Upper lobe of right lung (tissue), 1 donor: Measurements from ENCODE around the gene TMEM62. TPM values are rescaled to one million over a fixed set of nuclear protein-coding genes. Genes with fewer than 3 reads are reported as not detected.
"Not testable (repeated sequence)": the region's sequence is repeated elsewhere in the genome, so short reads cannot be mapped to it uniquely, and the experiment has no call there.

Experiments used
- ATAC-seq: fragments of 200-7000 bp; cut with Tn5 transposase; one replicate; pipeline ENCODE4 v1.9.1; 2020; ENCODE audit warnings: mild to moderate bottlenecking, moderate library complexity
- DNase-seq: peaks from one replicate; pipeline ENCODE4 v3.0.0-alpha.2; 2020
- H3K27ac ChIP-seq: fragments of 200-600 bp; one replicate; pipeline ENCODE4 v1.8.0; 2022
- H3K27me3 ChIP-seq: fragments of 200-600 bp; one replicate; pipeline ENCODE4 v1.8.0; 2022; ENCODE audit warnings: mild to moderate bottlenecking
- H3K36me3 ChIP-seq: fragments of 200-600 bp; one replicate; pipeline ENCODE4 v1.8.0; 2022
- H3K4me1 ChIP-seq: fragments of 200-600 bp; one replicate; pipeline ENCODE4 v1.8.0; 2022
- H3K4me3 ChIP-seq: fragments of 200-600 bp; one replicate; pipeline ENCODE4 v1.8.0; 2022; ENCODE audit warnings: mild to moderate bottlenecking
- H3K9me3 ChIP-seq: fragments of 200-600 bp; one replicate; pipeline ENCODE4 v1.8.0; 2022
- CTCF ChIP-seq: fragments of 200-600 bp; IDR thresholded peaks from one replicate; pipeline ENCODE4 v1.8.0; 2022; ENCODE audit warnings: antibody characterized with exemption
- intact Hi-C: fragments of 100-400 bp; cut with DNase I; formaldehyde crosslinking; loops from one replicate; pipeline ENCODE4 v1.11.0; 2022
- total RNA-seq: library from RNA; stranded (reverse); fragmentation: NEBNext Ultra II Directional; extraction: Animal tissue kit (Norgen Biotek cat#: 25700); gene quantifications from one replicate; pipeline ENCODE4 v1.2.1, GENCODE V29; 2021
- donor health status: DM: no; HTN: yes; CAD: no; lungs with severe emphysema.

TMEM62 gene
- total RNA-seq, 1 donor from 2014 or later = 28.1 TPM

- Histone ChIP-seq H3K27ac (peak overlapping the region; percentile 88), H3K4me3 (peak overlapping the region; percentile 58), H3K4me1 (peaks cover 9% of the 10 kb centered on the region), H3K27me3 (no peaks in the 10 kb centered on the region), H3K9me3 (no peaks in the 10 kb centered on the region), H3K36me3 (no peaks in the 10 kb centered on the region)
- intact Hi-C loops = no loop called here
- no peak for DNase-seq
- no peak for ATAC-seq
- TF ChIP-seq CTCF = no peak
Measured at GRCh38 chr15:43121863-43122262, 11.5 kb upstream of the TMEM62 start.

- Histone ChIP-seq H3K9me3 (no peaks in the 10 kb centered on the region), H3K27me3 (no peaks in the 10 kb centered on the region), H3K4me3 (no peak overlapping the region), H3K36me3 (no peaks in the 10 kb centered on the region), H3K27ac (no peak overlapping the region), H3K4me1 (peaks cover 9% of the 10 kb centered on the region)
- intact Hi-C loops = no loop called here
- ATAC-seq (no peak), DNase-seq (no peak)
- TF ChIP-seq CTCF = no peak
Measured at GRCh38 chr15:43125100-43125661, 8.2 kb upstream of the TMEM62 start.

GRCh38 chr15:43126356-43126755 is 7.0 kb upstream of the TMEM62 start:
- TF ChIP-seq CTCF = no peak
- Histone ChIP-seq H3K36me3 (no peaks in the 10 kb centered on the region), H3K27me3 (no peaks in the 10 kb centered on the region), H3K27ac (no peak overlapping the region), H3K9me3 (no peaks in the 10 kb centered on the region), H3K4me1 (peaks cover 9% of the 10 kb centered on the region), H3K4me3 (no peak overlapping the region)
- ATAC-seq (no peak), DNase-seq (no peak)
- intact Hi-C loops = no loop called here

GRCh38 chr15:43127752-43128151 is 5.6 kb upstream of the TMEM62 start:
- no peak for DNase-seq
- no peaks in the 10 kb centered on the region for H3K36me3 ChIP-seq
- intact Hi-C loops = no loop called here
- no peaks in the 10 kb centered on the region for H3K27me3 ChIP-seq
- no peaks in the 10 kb centered on the region for H3K9me3 ChIP-seq
- H3K27ac ChIP-seq = no peak overlapping the region
- ATAC-seq = peak; percentile 17
- no peak for TF ChIP-seq CTCF
- peaks cover 8% of the 10 kb centered on the region for H3K4me1 ChIP-seq
- no peak overlapping the region for H3K4me3 ChIP-seq

GRCh38 chr15:43128174-43128979 is 5.0 kb upstream of the TMEM62 start:
- ATAC-seq, H3K9me3 ChIP-seq, intact Hi-C loops, DNase-seq, H3K27me3 ChIP-seq, H3K36me3 ChIP-seq, H3K4me3 ChIP-seq, H3K4me1 ChIP-seq, H3K27ac ChIP-seq: not testable (repeated sequence)

- no peaks in the 10 kb centered on the region for H3K36me3 ChIP-seq
- H3K4me3 ChIP-seq = no peak overlapping the region
- no peaks in the 10 kb centered on the region for H3K9me3 ChIP-seq
- intact Hi-C loops = no loop called here
- no peaks in the 10 kb centered on the region for H3K27me3 ChIP-seq
- no peak overlapping the region for H3K27ac ChIP-seq
- ATAC-seq = no peak
- no peak for TF ChIP-seq CTCF
- no peak for DNase-seq
- H3K4me1 ChIP-seq = peaks cover 10% of the 10 kb centered on the region
Measured at GRCh38 chr15:43128980-43129335, 4.4 kb upstream of the TMEM62 start.
